ENCODE results near the gene KRTAP9-3. TPM values are rescaled to one million over a fixed set of nuclear protein-coding genes. Genes with fewer than 3 reads are reported as not detected.
"Not testable (repeated sequence)": the region's sequence is repeated elsewhere in the genome, so short reads cannot be mapped to it uniquely, and the experiment has no call there.

KRTAP9-3 gene
- total RNA-seq, 1 experiment from 2014 or later = not detected

GRCh38 chr17:41267711-41268110, 35.5 kb downstream of the KRTAP9-3 start (continued):
- no peak for TF ChIP-seq ZNF274 (IDR thresholded peaks at IDR 0.05; ENCODE audit: low read depth, low read length)
- TF ChIP-seq SIN3A (IDR thresholded peaks at IDR 0.05; ENCODE audit: low read depth) = no peak
- no peak for TF ChIP-seq ZFX (IDR thresholded peaks at IDR 0.05)
- no peak for TF ChIP-seq POLR2A (IDR thresholded peaks at IDR 0.05; ENCODE audit: borderline replicate concordance, extremely low read depth, insufficient read depth, insufficient read length)
- TF ChIP-seq ELF1 (IDR thresholded peaks at IDR 0.05; ENCODE audit: borderline replicate concordance, low read depth) = no peak
- TF ChIP-seq SP1 (IDR thresholded peaks at IDR 0.05; ENCODE audit: low read depth) = no peak
- no peak for TF ChIP-seq JUND (IDR thresholded peaks at IDR 0.05)

GRCh38 chr17:41271323-41271722, 39.1 kb downstream of the KRTAP9-3 start:
- H3K9me3 ChIP-seq (ENCODE audit: control insufficient read depth in 1 of 2, insufficient read depth in 1 of 2, low read depth in 1 of 2, low read length in 2 of 2) = not testable (repeated sequence)

DNA sequence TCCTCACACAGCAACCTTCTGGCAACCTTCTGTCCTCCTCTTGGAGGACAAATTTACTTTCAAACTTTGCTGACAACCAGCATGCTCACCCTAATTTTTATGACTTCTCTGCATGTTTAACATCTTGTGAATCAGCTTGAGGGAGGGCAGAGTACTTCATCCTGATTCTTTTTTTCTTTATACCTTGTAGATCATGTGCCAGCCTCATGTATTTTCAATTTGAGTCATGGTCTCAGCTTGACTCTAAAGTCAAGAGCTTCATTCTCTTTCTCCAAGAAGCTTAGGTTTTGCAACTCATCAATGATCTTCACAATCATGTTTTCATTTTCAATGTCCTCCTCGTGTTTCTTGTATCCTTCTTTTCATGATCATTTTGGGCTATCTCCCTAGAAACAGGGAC, 39.6 kb downstream of the KRTAP9-3 start:
- no peaks in the 10 kb centered on the region for H3K9me2 ChIP-seq (ENCODE audit: insufficient read depth)
- no TSS peak for BruUV-seq (replicated peaks)
- ChIA-PET CTCF (no interaction called here), RAD21 (ENCODE audit: low non-redundant PET in 1 of 2, low total read pairs in 2 of 2, uncharacterized antibody in 2 of 2, unreplicated experiment in 2 of 2) (no interaction called here), POLR2A (no interaction called here)
- ATAC-seq (no peak), DNase-seq (ENCODE audit: low read depth, low spot score) (no peak)
- no peak overlapping the region for H3K4me2 ChIP-seq (ENCODE audit: low read length)
- intact Hi-C loops (cut with micrococcal nuclease) = no loop called here
- H3K4me1 ChIP-seq (ENCODE audit: control insufficient read depth in 1 of 2, insufficient read depth in 2 of 2, low read length in 2 of 2) = no peaks in the 10 kb centered on the region
- no peak overlapping the region for H3K9ac ChIP-seq (ENCODE audit: low read length)
- H3K27ac ChIP-seq (ENCODE audit: low read depth, low read length) = no peak overlapping the region
- no peaks in the 10 kb centered on the region for H3K27me3 ChIP-seq (ENCODE audit: insufficient read depth, low read length)
- H3K36me3 ChIP-seq (ENCODE audit: control insufficient read depth in 1 of 2, insufficient read depth in 2 of 2, low read length in 2 of 2) = no peaks in the 10 kb centered on the region
- no peak overlapping the region for H3K4me3 ChIP-seq (replicated peaks in 1 of 2; ENCODE audit: low read depth in 1 of 2, low read length in 2 of 2)
- H3K9me3 ChIP-seq (ENCODE audit: control insufficient read depth in 1 of 2, insufficient read depth in 1 of 2, low read depth in 1 of 2, low read length in 2 of 2) = no peaks in the 10 kb centered on the region
- H4K20me1 ChIP-seq (ENCODE audit: insufficient read depth) = no peaks in the 10 kb centered on the region
- H2AFZ ChIP-seq (ENCODE audit: low read depth, low read length, poor library complexity, severe bottlenecking) = no peak overlapping the region
- H3K79me2 ChIP-seq (ENCODE audit: insufficient read depth, low read length) = no peaks in the 10 kb centered on the region
- TF ChIP-seq, protein P1, sequence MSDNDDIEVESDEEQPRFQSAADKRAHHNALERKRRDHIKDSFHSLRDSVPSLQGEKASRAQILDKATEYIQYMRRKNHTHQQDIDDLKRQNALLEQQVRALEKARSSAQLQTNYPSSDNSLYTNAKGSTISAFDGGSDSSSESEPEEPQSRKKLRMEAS (IDR thresholded peaks at IDR 0.05) = no peak
- TF ChIP-seq, protein P2, sequence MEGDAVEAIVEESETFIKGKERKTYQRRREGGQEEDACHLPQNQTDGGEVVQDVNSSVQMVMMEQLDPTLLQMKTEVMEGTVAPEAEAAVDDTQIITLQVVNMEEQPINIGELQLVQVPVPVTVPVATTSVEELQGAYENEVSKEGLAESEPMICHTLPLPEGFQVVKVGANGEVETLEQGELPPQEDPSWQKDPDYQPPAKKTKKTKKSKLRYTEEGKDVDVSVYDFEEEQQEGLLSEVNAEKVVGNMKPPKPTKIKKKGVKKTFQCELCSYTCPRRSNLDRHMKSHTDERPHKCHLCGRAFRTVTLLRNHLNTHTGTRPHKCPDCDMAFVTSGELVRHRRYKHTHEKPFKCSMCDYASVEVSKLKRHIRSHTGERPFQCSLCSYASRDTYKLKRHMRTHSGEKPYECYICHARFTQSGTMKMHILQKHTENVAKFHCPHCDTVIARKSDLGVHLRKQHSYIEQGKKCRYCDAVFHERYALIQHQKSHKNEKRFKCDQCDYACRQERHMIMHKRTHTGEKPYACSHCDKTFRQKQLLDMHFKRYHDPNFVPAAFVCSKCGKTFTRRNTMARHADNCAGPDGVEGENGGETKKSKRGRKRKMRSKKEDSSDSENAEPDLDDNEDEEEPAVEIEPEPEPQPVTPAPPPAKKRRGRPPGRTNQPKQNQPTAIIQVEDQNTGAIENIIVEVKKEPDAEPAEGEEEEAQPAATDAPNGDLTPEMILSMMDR (IDR thresholded peaks at IDR 0.05 in 2 of 3, conservative IDR thresholded peaks at IDR 0.05 in 1 of 3; ENCODE audit: borderline replicate concordance in 1 of 3, insufficient read depth in 1 of 3, low read depth in 2 of 3, low read length in 2 of 3) = no peak
- TF ChIP-seq, protein P3, sequence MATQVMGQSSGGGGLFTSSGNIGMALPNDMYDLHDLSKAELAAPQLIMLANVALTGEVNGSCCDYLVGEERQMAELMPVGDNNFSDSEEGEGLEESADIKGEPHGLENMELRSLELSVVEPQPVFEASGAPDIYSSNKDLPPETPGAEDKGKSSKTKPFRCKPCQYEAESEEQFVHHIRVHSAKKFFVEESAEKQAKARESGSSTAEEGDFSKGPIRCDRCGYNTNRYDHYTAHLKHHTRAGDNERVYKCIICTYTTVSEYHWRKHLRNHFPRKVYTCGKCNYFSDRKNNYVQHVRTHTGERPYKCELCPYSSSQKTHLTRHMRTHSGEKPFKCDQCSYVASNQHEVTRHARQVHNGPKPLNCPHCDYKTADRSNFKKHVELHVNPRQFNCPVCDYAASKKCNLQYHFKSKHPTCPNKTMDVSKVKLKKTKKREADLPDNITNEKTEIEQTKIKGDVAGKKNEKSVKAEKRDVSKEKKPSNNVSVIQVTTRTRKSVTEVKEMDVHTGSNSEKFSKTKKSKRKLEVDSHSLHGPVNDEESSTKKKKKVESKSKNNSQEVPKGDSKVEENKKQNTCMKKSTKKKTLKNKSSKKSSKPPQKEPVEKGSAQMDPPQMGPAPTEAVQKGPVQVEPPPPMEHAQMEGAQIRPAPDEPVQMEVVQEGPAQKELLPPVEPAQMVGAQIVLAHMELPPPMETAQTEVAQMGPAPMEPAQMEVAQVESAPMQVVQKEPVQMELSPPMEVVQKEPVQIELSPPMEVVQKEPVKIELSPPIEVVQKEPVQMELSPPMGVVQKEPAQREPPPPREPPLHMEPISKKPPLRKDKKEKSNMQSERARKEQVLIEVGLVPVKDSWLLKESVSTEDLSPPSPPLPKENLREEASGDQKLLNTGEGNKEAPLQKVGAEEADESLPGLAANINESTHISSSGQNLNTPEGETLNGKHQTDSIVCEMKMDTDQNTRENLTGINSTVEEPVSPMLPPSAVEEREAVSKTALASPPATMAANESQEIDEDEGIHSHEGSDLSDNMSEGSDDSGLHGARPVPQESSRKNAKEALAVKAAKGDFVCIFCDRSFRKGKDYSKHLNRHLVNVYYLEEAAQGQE (IDR thresholded peaks at IDR 0.05; ENCODE audit: low read depth) = no peak
- TF ChIP-seq CBX3 (IDR thresholded peaks at IDR 0.05; ENCODE audit: low read depth) (no peak), POLR2AphosphoS5 (IDR thresholded peaks at IDR 0.05; ENCODE audit: low read depth, low read length) (no peak), SIN3A (IDR thresholded peaks at IDR 0.05; ENCODE audit: low read depth) (no peak), JUND (IDR thresholded peaks at IDR 0.05) (no peak), ZNF274 (IDR thresholded peaks at IDR 0.05; ENCODE audit: low read depth, low read length) (no peak), SRF (IDR thresholded peaks at IDR 0.05; ENCODE audit: low read depth) (no peak), FOSL1 (IDR thresholded peaks at IDR 0.05; ENCODE audit: low read depth) (no peak), EZH2phosphoT487 (IDR thresholded peaks at IDR 0.05; ENCODE audit: borderline replicate concordance) (no peak)

More at GRCh38 chr17:41271323-41271722, 39.1 kb downstream of the KRTAP9-3 start:
- H4K20me1 ChIP-seq (ENCODE audit: insufficient read depth); CTCF ChIA-PET; H3K4me3 ChIP-seq (replicated peaks in 1 of 2; ENCODE audit: low read depth in 1 of 2, low read length in 2 of 2); H3K27me3 ChIP-seq (ENCODE audit: insufficient read depth, low read length); DNase-seq (ENCODE audit: low read depth, low spot score); ATAC-seq; H3K27ac ChIP-seq (ENCODE audit: low read depth, low read length); H3K4me1 ChIP-seq (ENCODE audit: control insufficient read depth in 1 of 2, insufficient read depth in 2 of 2, low read length in 2 of 2); intact Hi-C loops (cut with micrococcal nuclease); POLR2A ChIA-PET; H3K9ac ChIP-seq (ENCODE audit: low read length); RAD21 ChIA-PET (ENCODE audit: low non-redundant PET in 1 of 2, low total read pairs in 2 of 2, uncharacterized antibody in 2 of 2, unreplicated experiment in 2 of 2); BruUV-seq (replicated peaks); H3K79me2 ChIP-seq (ENCODE audit: insufficient read depth, low read length); H3K9me2 ChIP-seq (ENCODE audit: insufficient read depth); H2AFZ ChIP-seq (ENCODE audit: low read depth, low read length, poor library complexity, severe bottlenecking); H3K4me2 ChIP-seq (ENCODE audit: low read length); H3K36me3 ChIP-seq (ENCODE audit: control insufficient read depth in 1 of 2, insufficient read depth in 2 of 2, low read length in 2 of 2): not testable (repeated sequence)
